ENCODE data around the gene MAP1B. TPM values are rescaled to one million over a fixed set of nuclear protein-coding genes. Genes with fewer than 3 reads are reported as not detected.

MAP1B gene
- polyA plus RNA-seq, 1 donor (not counting 4 experiments of a cell fraction or from before 2014, with no cell fraction given), result 3.3 TPM

- Histone ChIP-seq H3K9me3 (ENCODE audit: control insufficient read depth, low read depth, low read length) (no peaks in the 10 kb centered on the region), H3K27ac (ENCODE audit: control insufficient read depth, insufficient read depth, low read length) (no peak overlapping the region), H3K9me1 (ENCODE audit: control insufficient read depth, extremely low read depth, insufficient read depth, low read length) (no peaks in the 10 kb centered on the region), H3K9ac (ENCODE audit: control insufficient read depth, extremely low read depth, insufficient read depth, low read length) (no peak overlapping the region), H2AFZ (ENCODE audit: control insufficient read depth, low read length) (no peak overlapping the region), H3K4me2 (ENCODE audit: control insufficient read depth, extremely low read depth, insufficient read depth, low read depth, low read length) (peak overlapping the region; percentile 12), H3K4me1 (ENCODE audit: control insufficient read depth, extremely low read depth, insufficient read depth, low read length) (peaks cover 5% of the 10 kb centered on the region), H3K79me2 (ENCODE audit: control insufficient read depth, insufficient read depth, low read length) (no peaks in the 10 kb centered on the region), H3K4me3 (ENCODE audit: control insufficient read depth in 2 of 3, extremely low read depth in 1 of 3, insufficient read depth in 2 of 3, low read depth in 1 of 3, low read length in 3 of 3) (no peak overlapping the region), H3K36me3 (ENCODE audit: control insufficient read depth in 2 of 2, extremely low read depth in 1 of 2, insufficient read depth in 2 of 2, low read length in 2 of 2) (peaks cover 0 to 4% of the 10 kb centered on the region in 2 experiments), H3K27me3 (ENCODE audit: control insufficient read depth, extremely low read depth, insufficient read depth, low read length) (peaks cover 3% of the 10 kb centered on the region), H4K20me1 (ENCODE audit: control insufficient read depth, extremely low read depth, insufficient read depth, low read length) (no peaks in the 10 kb centered on the region)
- DNase-seq (ENCODE audit: low read depth, low spot score) (no peak), FAIRE-seq (no peak)
- TF ChIP-seq EZH2 (IDR thresholded peaks at IDR 0.05; ENCODE audit: low read length) (no peak), CTCF (optimal IDR thresholded peaks at IDR 0.05 in 1 of 3, IDR thresholded peaks at IDR 0.05 in 1 of 3, conservative IDR thresholded peaks at IDR 0.05 in 1 of 3; ENCODE audit: extremely low read depth in 1 of 3, insufficient read depth in 2 of 3, low read length in 3 of 3) (no peak)
- dilution Hi-C loops (cut with MboI; ENCODE audit: extremely low pct_ligation_motif_present, low sequenced_read_pairs), result no loop called here
Measured at GRCh38 chr5:72151646-72152045, 44.4 kb downstream of the MAP1B start.

GRCh38 chr5:72152545-72152944 lies 45.3 kb downstream of the MAP1B start:
- peaks cover 3% of the 10 kb centered on the region for H3K27me3 ChIP-seq (ENCODE audit: control insufficient read depth, extremely low read depth, insufficient read depth, low read length)
- no peak overlapping the region for H3K4me3 ChIP-seq (ENCODE audit: control insufficient read depth in 2 of 3, extremely low read depth in 1 of 3, insufficient read depth in 2 of 3, low read depth in 1 of 3, low read length in 3 of 3)
- no peak overlapping the region for H3K27ac ChIP-seq (ENCODE audit: control insufficient read depth, insufficient read depth, low read length)
- H4K20me1 ChIP-seq (ENCODE audit: control insufficient read depth, extremely low read depth, insufficient read depth, low read length), result no peaks in the 10 kb centered on the region
- H3K79me2 ChIP-seq (ENCODE audit: control insufficient read depth, insufficient read depth, low read length), result no peaks in the 10 kb centered on the region
- peaks cover 5% of the 10 kb centered on the region for H3K4me1 ChIP-seq (ENCODE audit: control insufficient read depth, extremely low read depth, insufficient read depth, low read length)
- no peaks in the 10 kb centered on the region for H3K9me3 ChIP-seq (ENCODE audit: control insufficient read depth, low read depth, low read length)
- DNase-seq (ENCODE audit: low read depth, low spot score) (no peak), FAIRE-seq (no peak)
- no peak overlapping the region for H3K4me2 ChIP-seq (ENCODE audit: control insufficient read depth, extremely low read depth, insufficient read depth, low read depth, low read length)
- H2AFZ ChIP-seq (ENCODE audit: control insufficient read depth, low read length), result no peak overlapping the region
- H3K36me3 ChIP-seq (ENCODE audit: control insufficient read depth in 2 of 2, extremely low read depth in 1 of 2, insufficient read depth in 2 of 2, low read length in 2 of 2), result peaks cover 0 to 4% of the 10 kb centered on the region in 2 experiments
- dilution Hi-C loops (cut with MboI; ENCODE audit: extremely low pct_ligation_motif_present, low sequenced_read_pairs), result no loop called here
- no peak overlapping the region for H3K9ac ChIP-seq (ENCODE audit: control insufficient read depth, extremely low read depth, insufficient read depth, low read length)
- no peaks in the 10 kb centered on the region for H3K9me1 ChIP-seq (ENCODE audit: control insufficient read depth, extremely low read depth, insufficient read depth, low read length)
- no peak for TF ChIP-seq CTCF (optimal IDR thresholded peaks at IDR 0.05 in 1 of 3, IDR thresholded peaks at IDR 0.05 in 1 of 3, conservative IDR thresholded peaks at IDR 0.05 in 1 of 3; ENCODE audit: extremely low read depth in 1 of 3, insufficient read depth in 2 of 3, low read length in 3 of 3)
- no peak for TF ChIP-seq EZH2 (IDR thresholded peaks at IDR 0.05; ENCODE audit: low read length)
